Measurements from ENCODE around the gene ULK4.
"Not testable (repeated sequence)": the region's sequence is repeated elsewhere in the genome, so short reads cannot be mapped to it uniquely, and the experiment has no call there.

Gene ULK4

GRCh38 chr3:41961751-41962679, at the start of gene ULK4:
Gene ULK4, minus strand, starts transcription at chr3:41962103. Its CDS starts 7,344 bp downstream, at chr3:41954759.
- DNase-seq = peak; percentile 100

- no peak for DNase-seq
These were observed 48.6 kb upstream of the ULK4 start for GRCh38 chr3:42010530-42010929.

- no peak for DNase-seq
These were observed 47.6 kb upstream of the ULK4 start for GRCh38 chr3:42009456-42009855.

- no peak for DNase-seq
These were observed 45.9 kb upstream of the ULK4 start for GRCh38 chr3:42007785-42008184.

- no peak for DNase-seq
These were observed 43.5 kb upstream of the ULK4 start for GRCh38 chr3:42005401-42005800.

GRCh38 chr3:42002790-42003189, 40.9 kb upstream of the ULK4 start:
- DNase-seq = no peak

GRCh38 chr3:42001777-42002176, 39.9 kb upstream of the ULK4 start:
- DNase-seq = no peak

GRCh38 chr3:41999909-42000308, 38.0 kb upstream of the ULK4 start:
- no peak for DNase-seq

GRCh38 chr3:41997702-41998550, 36.0 kb upstream of the ULK4 start:
- no peak for DNase-seq

- no peak for DNase-seq
These were observed 29.5 kb upstream of the ULK4 start for GRCh38 chr3:41991437-41991836.

GRCh38 chr3:41989518-41989917, 27.6 kb upstream of the ULK4 start:
- DNase-seq = no peak

GRCh38 chr3:41987627-41988026, 25.7 kb upstream of the ULK4 start:
- no peak for DNase-seq

- DNase-seq = no peak
These were observed 24.7 kb upstream of the ULK4 start for GRCh38 chr3:41986561-41986960.

- no peak for DNase-seq
These were observed 23.1 kb upstream of the ULK4 start for GRCh38 chr3:41985018-41985417.

- not testable (repeated sequence) for DNase-seq
These were observed 21.2 kb upstream of the ULK4 start for GRCh38 chr3:41983091-41983490.

GRCh38 chr3:41977401-41977800, 15.5 kb upstream of the ULK4 start:
- not testable (repeated sequence) for DNase-seq

- DNase-seq = no peak
These were observed 13.7 kb upstream of the ULK4 start for GRCh38 chr3:41975416-41976103.

- no peak for DNase-seq
These were observed 12.3 kb upstream of the ULK4 start for GRCh38 chr3:41974223-41974622.

GRCh38 chr3:41972802-41973201, 10.9 kb upstream of the ULK4 start:
- DNase-seq = no peak

GRCh38 chr3:41966206-41966605, 4.3 kb upstream of the ULK4 start:
- DNase-seq = no peak

- DNase-seq = no peak
These were observed 1.9 kb upstream of the ULK4 start for GRCh38 chr3:41963823-41964222.

- peak; percentile 9 to 75 for DNase-seq
These were observed 815 bp downstream of the ULK4 start for GRCh38 chr3:41960826-41961750.
